HepG2 (cell line): ENCODE measurements around the gene TTLL13. TPM values are rescaled to one million over a fixed set of nuclear protein-coding genes. Genes with fewer than 3 reads are reported as not detected.

Source experiments
- FOXK1 ChIP-seq: sonication (generic); formaldehyde crosslinking; IDR thresholded peaks from 2 replicates; pipeline ENCODE4 v1.4.0; 2020; ENCODE audit warnings: low read depth, missing genetic modification reagents, borderline replicate concordance
- HMGXB3 ChIP-seq: sonication (generic); formaldehyde crosslinking; IDR thresholded peaks from 2 replicates; pipeline ENCODE4 v1.4.0; 2020; ENCODE audit warnings: missing genetic modification reagents, borderline replicate concordance
- MZF1 ChIP-seq: sonication (generic); formaldehyde crosslinking; IDR thresholded peaks from 2 replicates; pipeline ENCODE4 v1.8.1; 2023; ENCODE audit warnings: mild to moderate bottlenecking, missing genetic modification reagents, borderline replicate concordance
- TGIF2 ChIP-seq: IDR thresholded peaks from 2 replicates; pipeline ENCODE4 v1.6.1; 2016; ENCODE audit warnings: control low read depth, missing compliant biosample characterization
- ZBTB21 ChIP-seq: sonication (generic); formaldehyde crosslinking; IDR thresholded peaks from 2 replicates; pipeline ENCODE4 v1.4.0; 2020; ENCODE audit warnings: missing genetic modification reagents
- ZNF20 ChIP-seq: sonication (generic); formaldehyde crosslinking; IDR thresholded peaks from 2 replicates; pipeline ENCODE4 v1.4.0; 2020; ENCODE audit warnings: mild to moderate bottlenecking, moderate library complexity, missing genetic modification reagents
- ZNF230 ChIP-seq: sonication (generic); formaldehyde crosslinking; IDR thresholded peaks from 2 replicates; pipeline ENCODE4 v1.4.0; 2020; ENCODE audit warnings: mild to moderate bottlenecking, missing genetic modification reagents
- ZNF232 ChIP-seq: sonication (generic); formaldehyde crosslinking; IDR thresholded peaks from 2 replicates; pipeline ENCODE4 v1.4.0; 2020; ENCODE audit warnings: missing genetic modification reagents, borderline replicate concordance
- ZNF234 ChIP-seq: sonication (generic); formaldehyde crosslinking; conservative IDR thresholded peaks from 2 replicates; pipeline ENCODE4 v1.5.1; 2020; ENCODE audit warnings: mild to moderate bottlenecking, missing genetic modification reagents
- polyA plus RNA-seq, 8 experiments: library from polyadenylated mRNA; depleted of rRNA in 3 of 8; stranded (reverse) in 7 of 8; unstranded in 1 of 8; fragments of >200 nt; fragmentation: Illumina TruSeq in 4 of 8; extraction: Trizol in 4 of 8; gene quantifications; 2 replicates each; pipeline versions ENCODE4 v1.2.1 to v1.2.3, GENCODE V29; 2011 to 2016; ENCODE audit warnings: low read depth in 4 of 8, missing spikeins in 1 of 8, mixed read lengths in 1 of 8; ENCODE audit not compliant: insufficient read depth in 1 of 8
- total RNA-seq, 5 experiments: library from RNA; depleted of rRNA; stranded (reverse); fragments of >200 nt; fragmentation: Illumina TruSeq; extraction: Trizol; gene quantifications; 2 replicates each; pipeline ENCODE4 v1.2.3, GENCODE V29; 2016; ENCODE audit warnings: low read depth in 1 of 5
- TF ChIP-seq, protein P1 (sequence below): sonication (generic); formaldehyde crosslinking; IDR thresholded peaks from one replicate; pipeline ENCODE4 v1.5.1; 2020; ENCODE audit warnings: mild to moderate bottlenecking, missing genetic modification reagents; ENCODE audit errors: not compliant biosample characterization
- TF ChIP-seq, protein P2 (sequence below): sonication (generic); formaldehyde crosslinking; IDR thresholded peaks from 2 replicates; pipeline ENCODE4 v1.5.0; 2020; ENCODE audit warnings: missing genetic modification reagents, mild to moderate bottlenecking, borderline replicate concordance

TTLL13 gene
- total and polyA plus RNA-seq, 2 of the 13 experiments (the other 11 are each of a cell fraction or from before 2014, with no cell fraction given), result 0.07 to 0.29 TPM

- TF ChIP-seq HMGXB3 (CRISPR knock-in tag), result no peak
- TF ChIP-seq ZBTB21 (CRISPR knock-in tag), result no peak
- 0 out of 2 replicates have a peak, but pooled peaks have one; percentile 48 for TF ChIP-seq TGIF2
- TF ChIP-seq FOXK1 (CRISPR knock-in tag), result no peak
- TF ChIP-seq, protein P1, sequence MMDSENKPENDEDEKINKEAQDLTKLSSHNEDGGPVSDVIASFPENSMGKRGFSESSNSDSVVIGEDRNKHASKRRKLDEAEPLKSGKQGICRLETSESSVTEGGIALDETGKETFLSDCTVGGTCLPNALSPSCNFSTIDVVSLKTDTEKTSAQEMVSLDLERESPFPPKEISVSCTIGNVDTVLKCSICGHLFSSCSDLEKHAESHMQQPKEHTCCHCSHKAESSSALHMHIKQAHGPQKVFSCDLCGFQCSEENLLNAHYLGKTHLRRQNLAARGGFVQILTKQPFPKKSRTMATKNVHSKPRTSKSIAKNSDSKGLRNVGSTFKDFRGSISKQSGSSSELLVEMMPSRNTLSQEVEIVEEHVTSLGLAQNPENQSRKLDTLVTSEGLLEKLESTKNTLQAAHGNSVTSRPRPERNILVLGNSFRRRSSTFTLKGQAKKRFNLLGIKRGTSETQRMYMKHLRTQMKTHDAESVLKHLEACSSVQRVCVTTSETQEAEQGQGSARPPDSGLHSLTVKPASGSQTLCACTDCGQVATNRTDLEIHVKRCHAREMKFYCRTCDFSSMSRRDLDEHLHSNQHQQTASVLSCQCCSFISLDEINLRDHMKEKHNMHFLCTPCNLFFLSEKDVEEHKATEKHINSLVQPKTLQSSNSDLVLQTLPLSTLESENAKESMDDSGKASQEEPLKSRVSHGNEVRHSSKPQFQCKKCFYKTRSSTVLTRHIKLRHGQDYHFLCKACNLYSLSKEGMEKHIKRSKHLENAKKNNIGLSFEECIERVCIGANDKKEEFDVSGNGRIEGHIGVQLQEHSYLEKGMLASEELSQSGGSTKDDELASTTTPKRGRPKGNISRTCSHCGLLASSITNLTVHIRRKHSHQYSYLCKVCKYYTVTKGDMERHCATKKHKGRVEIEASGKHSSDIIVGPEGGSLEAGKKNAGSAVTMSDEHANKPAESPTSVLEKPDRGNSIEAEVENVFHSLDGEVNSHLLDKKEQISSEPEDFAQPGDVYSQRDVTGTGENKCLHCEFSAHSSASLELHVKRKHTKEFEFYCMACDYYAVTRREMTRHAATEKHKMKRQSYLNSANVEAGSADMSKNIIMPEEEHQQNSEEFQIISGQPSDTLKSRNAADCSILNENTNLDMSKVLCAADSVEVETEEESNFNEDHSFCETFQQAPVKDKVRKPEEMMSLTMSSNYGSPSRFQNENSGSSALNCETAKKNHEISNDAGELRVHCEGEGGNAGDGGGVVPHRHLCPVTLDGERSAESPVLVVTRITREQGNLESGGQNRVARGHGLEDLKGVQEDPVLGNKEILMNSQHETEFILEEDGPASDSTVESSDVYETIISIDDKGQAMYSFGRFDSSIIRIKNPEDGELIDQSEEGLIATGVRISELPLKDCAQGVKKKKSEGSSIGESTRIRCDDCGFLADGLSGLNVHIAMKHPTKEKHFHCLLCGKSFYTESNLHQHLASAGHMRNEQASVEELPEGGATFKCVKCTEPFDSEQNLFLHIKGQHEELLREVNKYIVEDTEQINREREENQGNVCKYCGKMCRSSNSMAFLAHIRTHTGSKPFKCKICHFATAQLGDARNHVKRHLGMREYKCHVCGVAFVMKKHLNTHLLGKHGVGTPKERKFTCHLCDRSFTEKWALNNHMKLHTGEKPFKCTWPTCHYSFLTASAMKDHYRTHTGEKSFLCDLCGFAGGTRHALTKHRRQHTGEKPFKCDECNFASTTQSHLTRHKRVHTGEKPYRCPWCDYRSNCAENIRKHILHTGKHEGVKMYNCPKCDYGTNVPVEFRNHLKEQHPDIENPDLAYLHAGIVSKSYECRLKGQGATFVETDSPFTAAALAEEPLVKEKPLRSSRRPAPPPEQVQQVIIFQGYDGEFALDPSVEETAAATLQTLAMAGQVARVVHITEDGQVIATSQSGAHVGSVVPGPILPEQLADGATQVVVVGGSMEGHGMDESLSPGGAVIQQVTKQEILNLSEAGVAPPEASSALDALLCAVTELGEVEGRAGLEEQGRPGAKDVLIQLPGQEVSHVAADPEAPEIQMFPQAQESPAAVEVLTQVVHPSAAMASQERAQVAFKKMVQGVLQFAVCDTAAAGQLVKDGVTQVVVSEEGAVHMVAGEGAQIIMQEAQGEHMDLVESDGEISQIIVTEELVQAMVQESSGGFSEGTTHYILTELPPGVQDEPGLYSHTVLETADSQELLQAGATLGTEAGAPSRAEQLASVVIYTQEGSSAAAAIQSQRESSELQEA, result no peak
- TF ChIP-seq, protein P2, sequence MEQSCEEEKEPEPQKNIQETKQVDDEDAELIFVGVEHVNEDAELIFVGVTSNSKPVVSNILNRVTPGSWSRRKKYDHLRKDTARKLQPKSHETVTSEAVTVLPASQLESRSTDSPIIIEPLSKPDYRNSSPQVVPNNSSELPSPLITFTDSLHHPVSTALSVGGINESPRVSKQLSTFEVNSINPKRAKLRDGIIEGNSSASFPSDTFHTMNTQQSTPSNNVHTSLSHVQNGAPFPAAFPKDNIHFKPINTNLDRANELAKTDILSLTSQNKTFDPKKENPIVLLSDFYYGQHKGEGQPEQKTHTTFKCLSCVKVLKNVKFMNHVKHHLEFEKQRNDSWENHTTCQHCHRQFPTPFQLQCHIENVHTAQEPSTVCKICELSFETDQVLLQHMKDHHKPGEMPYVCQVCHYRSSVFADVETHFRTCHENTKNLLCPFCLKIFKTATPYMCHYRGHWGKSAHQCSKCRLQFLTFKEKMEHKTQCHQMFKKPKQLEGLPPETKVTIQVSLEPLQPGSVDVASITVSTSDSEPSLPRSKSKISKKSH, result no peak
- TF ChIP-seq ZNF230 (CRISPR knock-in tag), result no peak
- no peak for TF ChIP-seq ZNF234 (CRISPR knock-in tag)
- TF ChIP-seq ZNF232 (CRISPR knock-in tag), result 0 out of 2 replicates have a peak, but pooled peaks have one; percentile 9
- no peak for TF ChIP-seq MZF1 (CRISPR knock-in tag)
- no peak for TF ChIP-seq ZNF20
Measured at GRCh38 chr15:90234096-90234988, 15.0 kb upstream of the TTLL13 start, which contains the start of gene GDPGP1 (continued).
